ENCODE measurements around the gene LRRC4B.

LRRC4B gene

GRCh38 chr19:50553134-50553703 lies 15.0 kb downstream of the LRRC4B start:
- no peak for DNase-seq (ENCODE audit: low spot score)

GRCh38 chr19:50552540-50552939 lies 15.7 kb downstream of the LRRC4B start:
- TF ChIP-seq CTCF (IDR thresholded peaks at IDR 0.05; ENCODE audit: extremely low read depth, missing control alignments), result no peak
- no peak for DNase-seq (ENCODE audit: low spot score)

More at GRCh38 chr19:50553134-50553703, 15.0 kb downstream of the LRRC4B start:
- TF ChIP-seq CTCF (IDR thresholded peaks at IDR 0.05; ENCODE audit: extremely low read depth, missing control alignments), result no peak

GRCh38 chr19:50551715-50552187 lies 16.5 kb downstream of the LRRC4B start:
- no peak for DNase-seq (ENCODE audit: low spot score)
- no peak for TF ChIP-seq CTCF (IDR thresholded peaks at IDR 0.05; ENCODE audit: extremely low read depth, missing control alignments)

DNA sequence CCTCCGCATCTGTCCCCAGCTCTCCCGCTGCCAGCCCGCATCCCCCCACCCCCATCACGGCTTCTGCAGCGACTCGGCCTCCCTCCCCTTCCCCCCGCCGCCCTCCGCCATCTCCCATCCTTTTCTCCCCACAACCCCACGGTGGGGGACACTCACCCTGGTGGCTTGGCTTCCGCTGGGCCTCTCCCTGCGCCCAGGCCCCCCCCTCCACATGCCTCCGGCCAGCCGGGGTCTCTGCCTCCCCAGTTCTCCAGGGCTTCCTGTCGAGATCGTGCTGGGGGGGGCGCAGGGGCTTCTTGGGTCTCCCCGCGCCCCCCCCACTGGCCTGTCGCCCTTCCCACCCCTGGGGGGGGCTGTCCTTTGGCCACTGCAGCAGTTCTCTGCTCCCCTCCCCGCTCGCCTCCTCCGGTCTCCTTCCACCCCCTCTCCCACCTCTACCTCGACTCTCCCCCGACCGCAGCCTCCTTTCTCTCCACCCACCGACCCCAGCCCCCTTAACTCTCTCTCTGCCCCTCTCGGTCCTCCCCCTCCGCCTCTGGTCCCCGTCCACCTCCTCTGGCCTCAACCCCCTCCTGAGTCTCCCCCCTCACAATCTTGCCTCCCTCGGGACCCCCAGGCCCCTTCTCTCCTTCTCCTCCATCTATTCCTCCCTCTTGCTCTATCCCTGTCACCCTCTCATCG lies 17.1 kb downstream of the LRRC4B start:
- no peak for DNase-seq (ENCODE audit: low spot score)
- TF ChIP-seq CTCF (IDR thresholded peaks at IDR 0.05; ENCODE audit: extremely low read depth, missing control alignments), result no peak

DNA sequence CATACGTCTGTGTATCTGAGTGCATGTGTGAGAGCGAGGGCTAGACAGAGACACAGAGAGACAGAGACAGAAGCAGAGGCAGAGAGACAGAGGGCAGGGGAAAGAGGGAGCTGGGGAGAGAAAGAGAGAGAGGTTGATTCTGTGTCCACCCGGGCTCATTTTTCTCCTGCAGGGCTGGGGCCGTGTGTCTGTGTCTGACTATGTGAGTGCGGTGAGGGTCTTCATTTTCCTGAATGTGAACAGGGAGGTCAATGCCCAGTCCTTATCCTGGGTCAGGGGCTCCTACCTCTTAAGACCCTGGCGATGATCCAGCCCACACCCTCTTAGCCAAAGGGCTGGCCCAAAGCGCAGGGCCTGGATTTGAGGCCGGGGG lies 17.7 kb downstream of the LRRC4B start:
- TF ChIP-seq CTCF (IDR thresholded peaks at IDR 0.05; ENCODE audit: extremely low read depth, missing control alignments), result no peak
- DNase-seq (ENCODE audit: low spot score), result no peak

DNA sequence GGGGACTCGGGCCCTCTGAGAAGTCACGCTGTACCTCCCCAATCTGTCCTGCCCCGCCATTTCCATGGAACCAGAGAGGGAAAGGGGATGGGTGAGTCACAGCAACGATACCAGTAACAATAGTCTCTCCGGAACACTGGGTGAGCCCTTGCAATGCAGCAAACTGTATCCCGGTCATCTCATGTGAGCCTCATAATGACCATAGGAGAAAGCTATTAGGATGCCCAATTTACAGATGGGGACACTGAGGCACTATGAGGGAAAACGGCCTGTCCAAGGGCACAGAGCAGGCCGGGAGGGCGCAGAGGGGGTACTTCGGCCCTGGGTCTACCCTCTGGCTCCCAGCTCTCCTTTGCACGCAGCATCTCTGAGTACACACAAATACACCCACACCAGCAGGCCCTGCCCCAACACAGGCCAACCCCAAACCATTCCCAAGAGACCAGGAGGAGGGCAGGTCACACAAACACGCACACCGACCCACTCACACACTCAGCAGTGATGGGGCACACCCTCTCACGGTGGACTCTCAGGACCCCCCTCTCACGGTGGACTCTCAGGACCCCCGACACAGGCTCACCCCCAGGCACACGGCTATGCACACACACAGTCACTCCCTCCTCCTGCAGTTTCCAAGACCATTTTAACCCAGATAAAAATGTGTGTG lies 18.2 kb downstream of the LRRC4B start:
- DNase-seq (ENCODE audit: low spot score), result no peak
- no peak for TF ChIP-seq CTCF (IDR thresholded peaks at IDR 0.05; ENCODE audit: extremely low read depth, missing control alignments)
